Measurements from ENCODE around the gene MCC.

DNA sequence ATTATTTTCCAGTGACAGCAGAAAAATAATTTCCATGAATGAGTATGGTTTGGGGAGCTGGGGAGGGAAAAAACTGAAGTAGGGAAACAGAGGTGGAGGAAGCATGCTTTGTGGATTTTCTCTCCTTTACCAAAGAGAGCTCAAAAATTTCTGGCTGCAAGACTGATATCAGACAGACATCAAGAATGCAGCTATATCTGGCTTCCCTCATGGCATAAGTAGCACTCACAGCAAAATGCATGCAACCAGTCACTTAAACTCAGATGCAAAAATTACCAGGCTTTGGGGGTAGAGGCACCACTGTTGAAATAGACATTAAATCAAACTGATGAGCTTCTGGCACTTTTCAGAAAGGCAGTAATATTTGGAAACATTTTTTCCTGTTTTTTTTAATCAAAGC lies 250.4 kb downstream of the MCC start:
- TF ChIP-seq, protein P1, sequence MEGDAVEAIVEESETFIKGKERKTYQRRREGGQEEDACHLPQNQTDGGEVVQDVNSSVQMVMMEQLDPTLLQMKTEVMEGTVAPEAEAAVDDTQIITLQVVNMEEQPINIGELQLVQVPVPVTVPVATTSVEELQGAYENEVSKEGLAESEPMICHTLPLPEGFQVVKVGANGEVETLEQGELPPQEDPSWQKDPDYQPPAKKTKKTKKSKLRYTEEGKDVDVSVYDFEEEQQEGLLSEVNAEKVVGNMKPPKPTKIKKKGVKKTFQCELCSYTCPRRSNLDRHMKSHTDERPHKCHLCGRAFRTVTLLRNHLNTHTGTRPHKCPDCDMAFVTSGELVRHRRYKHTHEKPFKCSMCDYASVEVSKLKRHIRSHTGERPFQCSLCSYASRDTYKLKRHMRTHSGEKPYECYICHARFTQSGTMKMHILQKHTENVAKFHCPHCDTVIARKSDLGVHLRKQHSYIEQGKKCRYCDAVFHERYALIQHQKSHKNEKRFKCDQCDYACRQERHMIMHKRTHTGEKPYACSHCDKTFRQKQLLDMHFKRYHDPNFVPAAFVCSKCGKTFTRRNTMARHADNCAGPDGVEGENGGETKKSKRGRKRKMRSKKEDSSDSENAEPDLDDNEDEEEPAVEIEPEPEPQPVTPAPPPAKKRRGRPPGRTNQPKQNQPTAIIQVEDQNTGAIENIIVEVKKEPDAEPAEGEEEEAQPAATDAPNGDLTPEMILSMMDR (conservative IDR thresholded peaks at IDR 0.05 in 1 of 2, IDR thresholded peaks at IDR 0.05 in 1 of 2; ENCODE audit: low read depth in 1 of 2, low read length in 2 of 2) = no peak
- no peak for TF ChIP-seq EZH2 (IDR thresholded peaks at IDR 0.05; ENCODE audit: low read length, missing control alignments)
